ENCODE measurements around the gene CCDC85C. TPM values are rescaled to one million over a fixed set of nuclear protein-coding genes. Genes with fewer than 3 reads are reported as not detected.

The CCDC85C gene
- total and polyA plus RNA-seq, 2 experiments from 2014 or later, result 4.5 to 24.9 TPM

GRCh38 chr14:99530407-99531155 lies 73.4 kb downstream of the CCDC85C start:
- no peak for DNase-seq (ENCODE audit: low spot score)
- Histone ChIP-seq H3K9me2 (ENCODE audit: insufficient read depth) (no peaks in the 10 kb centered on the region), H3K4me3 (peak overlapping the region; percentile 29; the same call in 1 of the 2 replicates), H4K20me1 (replicated peaks; ENCODE audit: insufficient read depth) (no peaks in the 10 kb centered on the region), H3F3A (replicated peaks; ENCODE audit: low read depth) (0 out of 2 replicates have a peak, but pooled peaks cover 3% of the 10 kb centered on the region), H3K4me1 (ENCODE audit: insufficient read depth) (peaks cover 20% of the 10 kb centered on the region), H3K27me3 (ENCODE audit: insufficient read depth) (no peaks in the 10 kb centered on the region), H3K79me2 (replicated peaks; ENCODE audit: insufficient read depth) (no peaks in the 10 kb centered on the region; the same call in 1 of the 2 replicates), H2AFZ (no peak overlapping the region), H3K36me3 (ENCODE audit: insufficient read depth) (no peaks in the 10 kb centered on the region), H3K27ac (ENCODE audit: low read depth) (peak overlapping the region; percentile 63; the same call in 1 of the 2 replicates), H3K4me2 (peak overlapping the region; percentile 49; the same call in 1 of the 2 replicates)
- peaks cover 15% of the 10 kb centered on the region for H3K27me3 Mint-ChIP-seq (ENCODE audit: insufficient read depth, low read depth, poor library complexity)
- H3K36me3 Mint-ChIP-seq (ENCODE audit: low read depth), result no peaks in the 10 kb centered on the region
- peak overlapping the region; percentile 4; the same call in 1 of the 3 replicates for H3K4me3 Mint-ChIP-seq
- TF ChIP-seq STAT1 (IDR thresholded peaks at IDR 0.05; ENCODE audit: unreplicated experiment) (no peak), CTCF (conservative IDR thresholded peaks at IDR 0.05; ENCODE audit: low read depth in 2 of 2) (no peak), JUNB (IDR thresholded peaks at IDR 0.05; ENCODE audit: unreplicated experiment) (no peak), ZNF114 (CRISPR knock-in tag; IDR thresholded peaks at IDR 0.05) (no peak), CREB1 (CRISPR knock-in tag; IDR thresholded peaks at IDR 0.05; ENCODE audit: low read depth) (no peak), POLR2AphosphoS5 (IDR thresholded peaks at IDR 0.05; ENCODE audit: low read depth) (no peak), ZNF331 (CRISPR knock-in tag; IDR thresholded peaks at IDR 0.05; ENCODE audit: low read depth) (no peak), EZH2 (IDR thresholded peaks at IDR 0.05; ENCODE audit: low read depth, unreplicated experiment) (no peak), EZH2phosphoT487 (IDR thresholded peaks at IDR 0.05; ENCODE audit: unreplicated experiment) (no peak)
- TF ChIP-seq, protein P1, sequence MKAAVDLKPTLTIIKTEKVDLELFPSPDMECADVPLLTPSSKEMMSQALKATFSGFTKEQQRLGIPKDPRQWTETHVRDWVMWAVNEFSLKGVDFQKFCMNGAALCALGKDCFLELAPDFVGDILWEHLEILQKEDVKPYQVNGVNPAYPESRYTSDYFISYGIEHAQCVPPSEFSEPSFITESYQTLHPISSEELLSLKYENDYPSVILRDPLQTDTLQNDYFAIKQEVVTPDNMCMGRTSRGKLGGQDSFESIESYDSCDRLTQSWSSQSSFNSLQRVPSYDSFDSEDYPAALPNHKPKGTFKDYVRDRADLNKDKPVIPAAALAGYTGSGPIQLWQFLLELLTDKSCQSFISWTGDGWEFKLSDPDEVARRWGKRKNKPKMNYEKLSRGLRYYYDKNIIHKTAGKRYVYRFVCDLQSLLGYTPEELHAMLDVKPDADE (IDR thresholded peaks at IDR 0.05), result no peak
- peak overlapping the region; percentile 87 for H3K27ac Mint-ChIP-seq
- peaks cover 28% of the 10 kb centered on the region for H3K4me1 Mint-ChIP-seq
- no peaks in the 10 kb centered on the region for H3K9me3 Mint-ChIP-seq
- ATAC-seq, result peak; percentile 19

DNA sequence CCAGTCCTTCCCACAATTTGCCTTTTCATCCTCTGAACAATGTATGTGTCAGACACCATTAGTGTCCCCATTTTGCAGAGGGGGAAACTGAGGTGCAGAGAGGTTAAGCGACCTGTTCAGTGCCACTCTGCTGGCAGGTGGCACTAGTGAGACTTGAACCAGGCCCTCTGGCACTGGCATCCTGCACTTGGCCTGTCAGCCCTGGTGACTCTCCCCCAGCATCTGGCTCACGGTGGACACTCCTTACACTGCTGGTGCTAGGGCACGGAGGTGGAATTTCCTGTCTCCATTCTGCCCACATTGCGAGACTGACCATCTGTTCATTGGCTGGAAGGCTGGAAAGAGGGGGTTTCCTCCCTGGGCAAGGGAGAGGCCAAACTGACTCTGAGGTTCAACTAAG lies 74.1 kb downstream of the CCDC85C start:
- peaks cover 15% of the 10 kb centered on the region for H3K27me3 Mint-ChIP-seq (ENCODE audit: insufficient read depth, low read depth, poor library complexity)
- no peaks in the 10 kb centered on the region for H3K27me3 ChIP-seq (ENCODE audit: insufficient read depth)
- no peak overlapping the region for H3K4me3 Mint-ChIP-seq
- H3K36me3 ChIP-seq (ENCODE audit: insufficient read depth), result no peaks in the 10 kb centered on the region
- H2AFZ ChIP-seq, result no peak overlapping the region
- DNase-seq (ENCODE audit: low spot score) (no peak), ATAC-seq (no peak)
- H3K27ac ChIP-seq (ENCODE audit: low read depth), result no peak overlapping the region
- peaks cover 34% of the 10 kb centered on the region for H3K4me1 Mint-ChIP-seq
- H3K27ac Mint-ChIP-seq, result no peak overlapping the region
- peaks cover 26% of the 10 kb centered on the region for H3K4me1 ChIP-seq (ENCODE audit: insufficient read depth)
- H3K36me3 Mint-ChIP-seq (ENCODE audit: low read depth), result no peaks in the 10 kb centered on the region
- no peaks in the 10 kb centered on the region for H4K20me1 ChIP-seq (replicated peaks; ENCODE audit: insufficient read depth)
- no peak overlapping the region for H3K4me2 ChIP-seq
- H3K9me2 ChIP-seq (ENCODE audit: insufficient read depth), result no peaks in the 10 kb centered on the region
- TF ChIP-seq ZNF331 (CRISPR knock-in tag; IDR thresholded peaks at IDR 0.05; ENCODE audit: low read depth), result no peak
- TF ChIP-seq NANOG (IDR thresholded peaks at IDR 0.05; ENCODE audit: borderline replicate concordance), result no peak
- TF ChIP-seq EZH2 (IDR thresholded peaks at IDR 0.05; ENCODE audit: low read depth, unreplicated experiment), result no peak
- 0 out of 4 replicates have a peak, but pooled peaks of 1 of the 2 experiments have one; percentile 12 for TF ChIP-seq CTCF (conservative IDR thresholded peaks at IDR 0.05; ENCODE audit: low read depth in 2 of 2)
- 0 out of 2 replicates have a peak, but pooled peaks cover 9% of the 10 kb centered on the region for H3F3A ChIP-seq (replicated peaks; ENCODE audit: low read depth)
- no peaks in the 10 kb centered on the region; the same call in 1 of the 2 replicates for H3K79me2 ChIP-seq (replicated peaks; ENCODE audit: insufficient read depth)
- H3K4me3 ChIP-seq, result no peak overlapping the region
- no peaks in the 10 kb centered on the region for H3K9me3 Mint-ChIP-seq
